Measurements from ENCODE around the gene TSHZ2. TPM values are rescaled to one million over a fixed set of nuclear protein-coding genes. Genes with fewer than 3 reads are reported as not detected.
"Not testable (repeated sequence)": the region's sequence is repeated elsewhere in the genome, so short reads cannot be mapped to it uniquely, and the experiment has no call there.

TSHZ2 gene
- total RNA-seq, 1 donor from 2014 or later = 51.9 TPM

DNA sequence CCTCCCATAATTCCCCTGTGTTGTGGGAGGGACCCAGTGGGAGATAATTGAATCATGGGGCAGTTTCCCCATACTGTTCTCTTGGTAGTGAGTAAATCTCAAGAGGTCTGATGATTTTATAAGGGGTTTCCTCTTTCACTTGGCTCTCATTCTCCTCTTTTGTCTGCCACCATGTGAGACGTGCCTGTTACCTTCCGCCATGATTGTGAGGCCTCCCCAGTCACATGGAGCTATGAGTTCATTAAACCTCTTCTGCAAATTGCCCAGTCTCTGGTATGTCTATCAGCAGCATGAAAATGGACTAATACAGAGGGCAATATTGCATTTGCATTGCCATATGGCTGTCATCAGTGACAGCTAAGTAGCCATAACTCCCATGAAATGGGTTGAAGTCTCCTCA, 558.3 kb downstream of the TSHZ2 start:
- Histone ChIP-seq H3K27ac (no peak overlapping the region), H3K27me3 (no peaks in the 10 kb centered on the region), H3K4me3 (no peak overlapping the region), H3K9me3 (no peaks in the 10 kb centered on the region), H3K4me1 (no peaks in the 10 kb centered on the region), H3K36me3 (no peaks in the 10 kb centered on the region)
- TF ChIP-seq, protein P1, sequence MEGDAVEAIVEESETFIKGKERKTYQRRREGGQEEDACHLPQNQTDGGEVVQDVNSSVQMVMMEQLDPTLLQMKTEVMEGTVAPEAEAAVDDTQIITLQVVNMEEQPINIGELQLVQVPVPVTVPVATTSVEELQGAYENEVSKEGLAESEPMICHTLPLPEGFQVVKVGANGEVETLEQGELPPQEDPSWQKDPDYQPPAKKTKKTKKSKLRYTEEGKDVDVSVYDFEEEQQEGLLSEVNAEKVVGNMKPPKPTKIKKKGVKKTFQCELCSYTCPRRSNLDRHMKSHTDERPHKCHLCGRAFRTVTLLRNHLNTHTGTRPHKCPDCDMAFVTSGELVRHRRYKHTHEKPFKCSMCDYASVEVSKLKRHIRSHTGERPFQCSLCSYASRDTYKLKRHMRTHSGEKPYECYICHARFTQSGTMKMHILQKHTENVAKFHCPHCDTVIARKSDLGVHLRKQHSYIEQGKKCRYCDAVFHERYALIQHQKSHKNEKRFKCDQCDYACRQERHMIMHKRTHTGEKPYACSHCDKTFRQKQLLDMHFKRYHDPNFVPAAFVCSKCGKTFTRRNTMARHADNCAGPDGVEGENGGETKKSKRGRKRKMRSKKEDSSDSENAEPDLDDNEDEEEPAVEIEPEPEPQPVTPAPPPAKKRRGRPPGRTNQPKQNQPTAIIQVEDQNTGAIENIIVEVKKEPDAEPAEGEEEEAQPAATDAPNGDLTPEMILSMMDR (IDR thresholded peaks at IDR 0.05) = no peak
- no peak for DNase-seq (ENCODE audit: low spot score in 2 of 2)
- intact Hi-C loops (cut with DNase I) = no loop called here

DNA sequence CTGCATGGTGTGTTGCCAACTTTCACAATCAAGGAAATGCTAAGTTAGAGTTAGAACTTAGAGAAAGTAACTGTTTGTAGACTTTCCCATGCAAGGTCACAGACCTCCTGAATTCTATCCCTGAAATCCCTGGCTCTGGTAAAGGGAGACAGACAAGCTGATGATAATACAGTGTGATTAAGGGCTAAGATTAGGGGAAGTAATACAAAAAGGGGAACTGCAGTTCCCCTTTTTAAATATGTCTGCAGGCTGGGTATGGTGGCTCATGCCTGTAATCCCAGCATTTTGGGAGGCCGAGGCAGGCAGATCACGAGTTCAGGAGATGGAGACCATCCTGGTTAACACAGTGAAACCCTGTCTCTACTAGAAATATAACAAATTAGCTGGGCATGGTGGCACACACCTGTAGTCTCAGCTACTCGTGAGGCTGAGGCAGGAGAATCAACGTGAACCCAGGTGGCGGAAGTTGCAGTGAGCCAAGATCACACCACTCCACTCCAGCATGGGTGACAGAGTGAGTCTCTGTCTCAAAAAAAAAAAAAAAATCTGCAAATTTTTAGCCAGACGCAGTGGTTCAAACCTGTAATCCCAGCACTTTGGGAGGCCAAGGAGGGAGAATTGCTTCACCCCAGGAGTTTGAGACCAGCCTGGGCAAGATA, 560.6 kb downstream of the TSHZ2 start:
- intact Hi-C loops (cut with DNase I) = not testable (repeated sequence)

DNA sequence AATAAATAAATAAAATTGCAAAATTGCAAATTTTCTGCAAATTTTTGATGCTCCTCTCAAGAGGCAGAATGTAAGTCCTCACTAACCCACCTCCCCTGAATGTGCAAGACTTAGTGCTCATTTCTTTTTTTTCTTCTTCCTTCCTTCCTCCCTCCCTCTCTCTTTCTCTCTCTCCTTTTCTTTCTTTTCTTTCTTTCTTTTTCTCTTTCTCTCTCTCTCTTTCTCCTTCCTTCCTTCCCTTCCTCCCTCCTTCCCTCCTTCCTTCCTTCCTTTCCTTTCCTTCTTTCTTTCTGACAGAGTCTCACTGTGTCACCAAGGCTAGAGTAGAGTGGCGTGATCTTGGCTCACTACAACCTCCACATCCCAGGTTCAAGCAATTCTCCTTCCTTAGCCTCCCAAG, 561.3 kb downstream of the TSHZ2 start:
- no peaks in the 10 kb centered on the region for H3K9me3 ChIP-seq
- no peak overlapping the region for H3K27ac ChIP-seq
- no peaks in the 10 kb centered on the region for H3K27me3 ChIP-seq
- no peaks in the 10 kb centered on the region for H3K36me3 ChIP-seq
- no peak overlapping the region for H3K4me3 ChIP-seq
- TF ChIP-seq, protein P1 (IDR thresholded peaks at IDR 0.05) = no peak
- H3K4me1 ChIP-seq = no peaks in the 10 kb centered on the region
- intact Hi-C loops (cut with DNase I) = no loop called here
- no peak for DNase-seq (ENCODE audit: low spot score in 2 of 2)

More for the DNA sequence above, 560.6 kb downstream of the TSHZ2 start:
- H3K4me1 ChIP-seq; H3K9me3 ChIP-seq; H3K4me3 ChIP-seq; H3K27me3 ChIP-seq; H3K27ac ChIP-seq; H3K36me3 ChIP-seq; DNase-seq (ENCODE audit: low spot score in 2 of 2): not testable (repeated sequence)

DNA sequence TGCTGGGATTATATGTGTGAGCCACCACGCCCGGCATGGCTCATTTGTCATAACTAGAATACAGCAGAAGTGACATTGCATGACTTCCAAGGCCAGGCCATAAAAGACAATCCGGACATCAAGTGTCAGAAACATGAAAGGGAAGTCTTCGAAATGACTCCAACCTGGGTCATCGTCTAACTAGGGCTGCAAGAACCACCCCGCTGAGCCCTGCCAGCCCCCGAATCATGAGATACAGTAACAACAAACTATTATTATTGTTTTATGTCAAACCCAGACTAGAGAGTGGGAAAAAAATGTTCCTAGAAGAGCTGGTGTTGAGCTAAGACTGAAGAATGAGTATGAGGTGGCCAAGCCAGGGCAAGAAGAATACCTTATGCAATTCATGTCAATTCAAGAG, 561.9 kb downstream of the TSHZ2 start:
- no peak for DNase-seq (ENCODE audit: low spot score in 2 of 2)
- Histone ChIP-seq H3K27ac (no peak overlapping the region), H3K4me3 (no peak overlapping the region), H3K36me3 (no peaks in the 10 kb centered on the region), H3K9me3 (no peaks in the 10 kb centered on the region), H3K27me3 (no peaks in the 10 kb centered on the region), H3K4me1 (no peaks in the 10 kb centered on the region)
- TF ChIP-seq, protein P1 (IDR thresholded peaks at IDR 0.05) = no peak
- intact Hi-C loops (cut with DNase I) = no loop called here

DNA sequence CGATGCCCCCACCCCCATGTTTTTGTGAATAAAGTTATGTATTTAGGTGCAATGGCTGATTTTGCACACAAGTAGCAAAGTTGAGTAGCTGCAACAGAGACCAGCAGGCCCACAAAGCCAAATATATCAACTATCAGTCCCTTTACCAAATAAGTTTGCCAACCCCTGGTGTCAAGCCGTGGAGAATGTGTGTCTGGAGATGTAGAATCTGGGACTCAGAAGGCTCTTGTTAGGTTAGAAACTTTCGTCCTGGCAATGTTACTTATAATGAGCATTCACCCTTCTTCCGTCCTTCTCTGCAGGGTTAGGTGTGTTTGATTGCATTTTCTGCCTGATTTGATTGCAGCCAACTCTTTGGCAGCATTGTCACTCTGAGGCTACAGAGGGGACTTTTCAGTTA, 563.7 kb downstream of the TSHZ2 start:
- intact Hi-C loops (cut with DNase I) = no loop called here
- TF ChIP-seq, protein P1 (IDR thresholded peaks at IDR 0.05) = no peak

DNA sequence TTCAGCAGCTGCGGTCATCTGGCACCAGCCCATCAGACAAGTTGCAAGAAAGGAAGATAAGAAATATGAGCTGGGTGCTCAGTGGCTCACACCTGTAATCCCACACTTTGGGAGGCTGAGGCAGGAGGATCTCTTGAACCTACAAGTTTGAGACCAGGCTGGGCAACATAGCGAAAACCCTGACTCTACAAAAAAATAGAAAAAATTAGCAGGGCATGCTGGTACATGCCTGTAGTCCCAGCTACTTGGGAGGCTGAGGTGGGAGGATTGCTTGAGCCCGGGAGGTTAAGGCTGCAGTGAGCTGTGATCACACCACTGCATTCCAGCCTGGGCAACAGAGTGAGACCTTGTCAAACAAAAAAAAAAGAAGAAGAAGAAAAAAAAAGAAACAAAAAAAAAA, 564.2 kb downstream of the TSHZ2 start:
- H3K4me1 ChIP-seq; H3K9me3 ChIP-seq; H3K27me3 ChIP-seq; H3K27ac ChIP-seq; H3K36me3 ChIP-seq; intact Hi-C loops (cut with DNase I); H3K4me3 ChIP-seq; DNase-seq (ENCODE audit: low spot score in 2 of 2): not testable (repeated sequence)

More for the DNA sequence above, 563.7 kb downstream of the TSHZ2 start:
- Histone ChIP-seq H3K4me3 (no peak overlapping the region), H3K9me3 (no peaks in the 10 kb centered on the region), H3K36me3 (no peaks in the 10 kb centered on the region), H3K27ac (no peak overlapping the region), H3K27me3 (no peaks in the 10 kb centered on the region), H3K4me1 (no peaks in the 10 kb centered on the region)
- no peak for DNase-seq (ENCODE audit: low spot score in 2 of 2)

DNA sequence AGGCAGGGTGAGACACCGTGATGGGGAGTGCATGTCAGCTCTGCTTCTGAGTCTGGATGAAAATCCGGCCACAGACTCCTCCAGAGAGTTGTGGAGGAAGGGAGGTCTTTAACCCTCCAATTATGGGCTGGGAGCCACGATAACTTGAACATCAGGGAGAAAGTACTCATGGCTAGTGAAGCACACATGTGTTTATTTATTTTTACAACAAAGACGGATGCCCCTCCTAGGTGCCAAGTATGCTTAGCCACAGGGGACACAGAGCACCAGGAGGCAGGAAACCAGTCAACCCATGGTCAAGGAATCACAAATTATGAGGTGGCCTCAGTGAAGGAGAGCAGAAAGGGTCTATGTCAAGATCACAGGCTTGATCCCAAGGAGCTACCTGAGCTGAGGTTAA, 567.4 kb downstream of the TSHZ2 start:
- Histone ChIP-seq H3K9me3 (no peaks in the 10 kb centered on the region), H3K27ac (no peak overlapping the region), H3K27me3 (no peaks in the 10 kb centered on the region), H3K4me1 (no peaks in the 10 kb centered on the region), H3K4me3 (no peak overlapping the region), H3K36me3 (no peaks in the 10 kb centered on the region)
- TF ChIP-seq, protein P1 (IDR thresholded peaks at IDR 0.05) = no peak
- intact Hi-C loops (cut with DNase I) = no loop called here
- DNase-seq (ENCODE audit: low spot score in 2 of 2) = no peak

Measured in ascending aorta (tissue), 2 donors.